PFSK-1 (cell line): ENCODE measurements around the gene SLC38A10.

Source experiments
- FOXP2 ChIP-seq: optimal IDR thresholded peaks from 2 replicates; pipeline ENCODE3; 2011; ENCODE audit warnings: borderline replicate concordance, control low read depth, inconsistent platforms; ENCODE audit not compliant: insufficient read depth; ENCODE audit errors: extremely low read length, extremely low read depth
- POLR2AphosphoS5 ChIP-seq: IDR thresholded peaks from 2 replicates; pipeline ENCODE4 v1.6.1; 2012; ENCODE audit warnings: low read depth, mild to moderate bottlenecking, control low read depth, low read length, moderate library complexity
- REST ChIP-seq, 2 experiments: IDR thresholded peaks; 2 replicates each; pipeline versions ENCODE4 v1.6.1 to v1.8.0; 2011 to 2012; ENCODE audit warnings: low read depth in 2 of 2, low read length in 2 of 2, control low read depth in 1 of 2, inconsistent platforms in 1 of 2, mild to moderate bottlenecking in 1 of 2, moderate library complexity in 1 of 2; ENCODE audit not compliant: insufficient read depth in 1 of 2
- SIN3A ChIP-seq: IDR thresholded peaks from 2 replicates; pipeline ENCODE4 v1.6.1; 2012; ENCODE audit warnings: mild to moderate bottlenecking, low read length, moderate library complexity, borderline replicate concordance; ENCODE audit not compliant: insufficient read depth
- TAF1 ChIP-seq: IDR thresholded peaks from 2 replicates; pipeline ENCODE4 v1.6.1; 2012; ENCODE audit warnings: low read length, control low read depth, borderline replicate concordance; ENCODE audit not compliant: insufficient read depth

The SLC38A10 gene

GRCh38 chr17:81233811-81234505 lies 61.1 kb downstream of the SLC38A10 start:
- TF ChIP-seq FOXP2 (no peak), POLR2AphosphoS5 (no peak), SIN3A (no peak), REST (IDR thresholded peaks at IDR 0.05; ENCODE audit: insufficient read depth in 1 of 2, low read depth in 2 of 2, low read length in 2 of 2) (no peak), TAF1 (no peak)

GRCh38 chr17:81233316-81233715 lies 61.8 kb downstream of the SLC38A10 start:
- TF ChIP-seq TAF1 (no peak), FOXP2 (no peak), POLR2AphosphoS5 (no peak), REST (IDR thresholded peaks at IDR 0.05; ENCODE audit: insufficient read depth in 1 of 2, low read depth in 2 of 2, low read length in 2 of 2) (no peak), SIN3A (no peak)

DNA sequence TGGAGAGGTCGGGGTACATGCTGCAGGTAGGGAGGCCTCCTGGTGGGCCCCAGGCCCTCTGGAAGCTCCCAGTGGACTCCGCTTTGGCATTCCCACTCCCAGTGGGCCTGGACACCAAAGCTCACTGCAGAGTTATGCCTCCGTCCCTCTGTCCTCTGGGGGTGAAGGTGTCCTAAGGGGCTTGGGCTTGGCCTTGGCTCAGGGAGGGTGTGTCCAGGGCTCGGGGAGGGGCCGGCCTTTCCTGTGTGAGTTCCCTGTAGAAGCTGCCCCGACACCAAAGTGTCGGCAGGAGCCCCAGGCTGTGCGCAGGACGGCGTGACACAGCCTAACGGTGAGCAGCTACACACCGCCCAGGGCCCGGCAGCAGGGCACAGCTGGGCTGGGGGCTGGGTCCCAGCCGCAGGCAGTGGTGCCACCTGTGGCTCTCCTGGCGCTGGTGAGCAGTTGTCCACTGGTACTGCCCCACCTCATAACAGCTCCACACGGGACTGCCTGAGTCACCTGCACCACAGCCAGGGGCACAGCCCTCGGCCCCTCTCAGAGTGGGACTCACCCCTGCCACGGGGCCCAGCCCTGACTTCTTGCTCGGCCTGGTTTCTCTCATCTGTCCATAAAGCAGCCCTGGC lies 62.4 kb downstream of the SLC38A10 start:
- TF ChIP-seq SIN3A (no peak), POLR2AphosphoS5 (no peak), REST (IDR thresholded peaks at IDR 0.05; ENCODE audit: insufficient read depth in 1 of 2, low read depth in 2 of 2, low read length in 2 of 2) (no peak)

DNA sequence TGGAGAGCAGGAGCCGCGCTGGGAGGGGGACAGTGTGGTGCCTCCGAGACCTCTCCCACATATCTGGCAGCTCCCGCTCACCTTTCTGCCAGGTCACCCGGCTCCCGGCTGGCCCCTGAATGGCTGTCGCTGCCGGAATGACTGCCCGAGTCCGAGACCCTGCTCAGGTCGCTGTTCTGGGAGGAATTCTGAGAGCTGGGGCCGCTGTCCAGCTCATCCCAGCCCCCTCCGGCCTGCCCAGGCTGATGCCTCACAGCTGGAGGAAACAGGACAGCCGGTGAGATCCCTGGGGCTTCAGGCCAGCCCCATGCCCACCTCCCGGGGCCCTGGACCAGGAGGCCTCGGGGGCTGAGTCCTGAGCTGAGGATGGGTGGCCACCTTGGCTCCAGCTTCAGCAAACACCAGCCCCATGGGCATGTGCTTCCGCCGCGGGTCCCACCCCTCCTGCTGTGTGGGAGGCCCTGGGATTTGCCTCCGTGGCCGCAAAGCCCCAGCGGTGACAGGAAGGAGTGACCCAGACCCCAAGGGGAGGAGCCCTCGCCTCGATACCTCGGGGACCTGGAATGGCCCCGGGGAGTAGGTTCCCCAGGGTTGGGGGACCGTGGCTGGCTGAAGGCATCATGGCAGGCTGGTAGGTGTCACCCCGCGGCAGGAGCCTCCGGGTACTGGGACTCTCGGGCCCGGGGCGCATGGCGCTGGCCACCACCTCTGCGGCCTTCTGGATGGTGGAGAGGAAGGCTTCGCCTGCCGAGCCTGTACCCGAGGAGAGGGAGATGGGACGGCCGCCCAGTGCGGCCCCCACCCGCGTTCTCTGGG lies 63.1 kb downstream of the SLC38A10 start:
- no peak for TF ChIP-seq REST (IDR thresholded peaks at IDR 0.05; ENCODE audit: insufficient read depth in 1 of 2, low read depth in 2 of 2, low read length in 2 of 2)
- TF ChIP-seq SIN3A, result no peak
- TF ChIP-seq FOXP2, result no peak
- TF ChIP-seq TAF1, result no peak
- TF ChIP-seq POLR2AphosphoS5, result no peak
